ENCODE measurements around the gene CALY.

DNA sequence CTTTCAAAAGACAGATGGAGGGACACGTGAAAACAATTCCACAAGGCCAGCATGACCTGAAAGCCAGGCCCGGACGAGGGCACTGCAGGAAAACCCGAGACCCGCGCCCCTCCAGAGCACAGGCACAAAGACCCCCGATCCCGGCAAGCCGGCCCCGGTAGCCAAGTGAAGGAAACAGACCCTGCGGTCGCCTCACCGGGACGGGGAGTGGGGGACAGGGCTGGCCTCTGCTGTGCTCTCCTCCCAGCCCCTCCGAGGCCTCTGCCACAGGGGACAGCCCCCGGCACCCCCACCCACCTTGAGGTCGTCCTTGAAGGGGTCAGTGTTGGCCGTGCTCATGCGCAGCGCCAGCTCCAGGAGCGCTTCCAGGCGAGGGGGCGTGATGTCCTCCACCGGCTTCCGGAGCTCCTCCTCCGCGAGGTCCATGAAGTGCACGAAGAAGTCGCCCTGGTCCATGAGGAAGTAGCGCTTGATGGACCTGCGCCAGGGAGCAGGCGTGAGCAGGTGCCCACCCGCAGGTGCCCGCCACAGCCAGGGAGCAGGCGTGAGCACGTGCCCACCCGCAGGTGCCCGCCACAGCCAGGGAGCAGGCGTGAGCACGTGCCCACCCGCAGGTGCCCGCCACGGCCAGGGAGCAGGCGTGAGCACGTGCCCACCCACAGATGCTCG, 48.7 kb downstream of the CALY start:
- TF ChIP-seq, protein P1, sequence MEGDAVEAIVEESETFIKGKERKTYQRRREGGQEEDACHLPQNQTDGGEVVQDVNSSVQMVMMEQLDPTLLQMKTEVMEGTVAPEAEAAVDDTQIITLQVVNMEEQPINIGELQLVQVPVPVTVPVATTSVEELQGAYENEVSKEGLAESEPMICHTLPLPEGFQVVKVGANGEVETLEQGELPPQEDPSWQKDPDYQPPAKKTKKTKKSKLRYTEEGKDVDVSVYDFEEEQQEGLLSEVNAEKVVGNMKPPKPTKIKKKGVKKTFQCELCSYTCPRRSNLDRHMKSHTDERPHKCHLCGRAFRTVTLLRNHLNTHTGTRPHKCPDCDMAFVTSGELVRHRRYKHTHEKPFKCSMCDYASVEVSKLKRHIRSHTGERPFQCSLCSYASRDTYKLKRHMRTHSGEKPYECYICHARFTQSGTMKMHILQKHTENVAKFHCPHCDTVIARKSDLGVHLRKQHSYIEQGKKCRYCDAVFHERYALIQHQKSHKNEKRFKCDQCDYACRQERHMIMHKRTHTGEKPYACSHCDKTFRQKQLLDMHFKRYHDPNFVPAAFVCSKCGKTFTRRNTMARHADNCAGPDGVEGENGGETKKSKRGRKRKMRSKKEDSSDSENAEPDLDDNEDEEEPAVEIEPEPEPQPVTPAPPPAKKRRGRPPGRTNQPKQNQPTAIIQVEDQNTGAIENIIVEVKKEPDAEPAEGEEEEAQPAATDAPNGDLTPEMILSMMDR (IDR thresholded peaks at IDR 0.05): no peak
- no peak for TF ChIP-seq POLR2AphosphoS5 (IDR thresholded peaks at IDR 0.05)

Measured in esophagus muscularis mucosa (tissue), 3 donors.